Measurements from ENCODE around the gene CFAP43. TPM values are rescaled to one million over a fixed set of nuclear protein-coding genes. Genes with fewer than 3 reads are reported as not detected.
"Not testable (repeated sequence)": the region's sequence is repeated elsewhere in the genome, so short reads cannot be mapped to it uniquely, and the experiment has no call there.

CFAP43 gene
- total RNA-seq, 1 donor from 2014 or later = not detected

DNA sequence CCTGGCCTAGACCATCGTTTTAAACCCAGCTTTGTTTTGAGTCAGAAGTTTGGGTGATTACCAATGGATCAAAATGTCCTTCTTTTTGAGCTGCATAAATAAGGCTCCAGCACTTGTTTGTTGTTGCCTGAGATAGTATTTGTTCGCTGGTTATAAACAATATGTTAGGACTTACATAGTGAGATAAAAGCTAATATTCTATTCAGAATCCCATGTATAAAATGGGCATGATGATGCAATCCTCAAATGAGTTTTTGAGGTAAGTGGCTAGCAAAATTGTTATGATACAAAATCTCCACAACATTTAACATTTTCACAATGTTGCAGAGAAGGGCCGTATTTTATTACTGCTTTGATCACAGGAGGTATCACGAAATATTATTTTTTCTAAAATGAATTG is 48.5 kb downstream of the CFAP43 start:
- H3K9me3 Mint-ChIP-seq (ENCODE audit: unreplicated experiment) = no peaks in the 10 kb centered on the region
- no peak for DNase-seq (ENCODE audit: extremely low spot score, unreplicated experiment)
- TF ChIP-seq, protein P1, sequence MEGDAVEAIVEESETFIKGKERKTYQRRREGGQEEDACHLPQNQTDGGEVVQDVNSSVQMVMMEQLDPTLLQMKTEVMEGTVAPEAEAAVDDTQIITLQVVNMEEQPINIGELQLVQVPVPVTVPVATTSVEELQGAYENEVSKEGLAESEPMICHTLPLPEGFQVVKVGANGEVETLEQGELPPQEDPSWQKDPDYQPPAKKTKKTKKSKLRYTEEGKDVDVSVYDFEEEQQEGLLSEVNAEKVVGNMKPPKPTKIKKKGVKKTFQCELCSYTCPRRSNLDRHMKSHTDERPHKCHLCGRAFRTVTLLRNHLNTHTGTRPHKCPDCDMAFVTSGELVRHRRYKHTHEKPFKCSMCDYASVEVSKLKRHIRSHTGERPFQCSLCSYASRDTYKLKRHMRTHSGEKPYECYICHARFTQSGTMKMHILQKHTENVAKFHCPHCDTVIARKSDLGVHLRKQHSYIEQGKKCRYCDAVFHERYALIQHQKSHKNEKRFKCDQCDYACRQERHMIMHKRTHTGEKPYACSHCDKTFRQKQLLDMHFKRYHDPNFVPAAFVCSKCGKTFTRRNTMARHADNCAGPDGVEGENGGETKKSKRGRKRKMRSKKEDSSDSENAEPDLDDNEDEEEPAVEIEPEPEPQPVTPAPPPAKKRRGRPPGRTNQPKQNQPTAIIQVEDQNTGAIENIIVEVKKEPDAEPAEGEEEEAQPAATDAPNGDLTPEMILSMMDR (IDR thresholded peaks at IDR 0.05) = no peak
- no peaks in the 10 kb centered on the region for H3K36me3 Mint-ChIP-seq (ENCODE audit: unreplicated experiment)
- no peak overlapping the region for H3K27ac Mint-ChIP-seq (ENCODE audit: unreplicated experiment)
- H3K4me1 Mint-ChIP-seq (ENCODE audit: unreplicated experiment) = no peaks in the 10 kb centered on the region
- no peak overlapping the region for H3K4me3 Mint-ChIP-seq (ENCODE audit: unreplicated experiment)
- H3K27me3 Mint-ChIP-seq (ENCODE audit: unreplicated experiment) = peaks cover 33% of the 10 kb centered on the region

DNA sequence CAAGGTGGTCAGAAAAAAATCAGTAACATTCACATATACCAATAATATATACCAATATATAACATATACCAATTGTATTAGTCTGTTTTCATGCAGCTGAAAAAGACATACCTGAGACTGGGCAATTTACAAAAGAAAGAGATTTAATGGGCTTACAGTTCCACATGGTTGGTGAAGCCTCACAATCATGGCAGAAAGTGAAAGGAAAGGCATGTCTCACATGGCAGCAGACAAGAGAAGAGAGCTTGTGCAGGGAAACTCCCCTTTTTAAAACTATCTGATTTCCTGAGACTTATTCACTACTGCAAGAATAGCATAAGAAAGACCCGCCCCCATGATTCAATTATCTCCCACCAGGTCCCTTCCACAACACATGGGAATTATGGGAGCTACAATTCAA is 58.0 kb downstream of the CFAP43 start:
- H3K4me3 Mint-ChIP-seq (ENCODE audit: unreplicated experiment); DNase-seq (ENCODE audit: extremely low spot score, unreplicated experiment); H3K9me3 Mint-ChIP-seq (ENCODE audit: unreplicated experiment); H3K36me3 Mint-ChIP-seq (ENCODE audit: unreplicated experiment); H3K4me1 Mint-ChIP-seq (ENCODE audit: unreplicated experiment); H3K27ac Mint-ChIP-seq (ENCODE audit: unreplicated experiment): not testable (repeated sequence)
- peaks cover 43% of the 10 kb centered on the region for H3K27me3 Mint-ChIP-seq (ENCODE audit: unreplicated experiment)

DNA sequence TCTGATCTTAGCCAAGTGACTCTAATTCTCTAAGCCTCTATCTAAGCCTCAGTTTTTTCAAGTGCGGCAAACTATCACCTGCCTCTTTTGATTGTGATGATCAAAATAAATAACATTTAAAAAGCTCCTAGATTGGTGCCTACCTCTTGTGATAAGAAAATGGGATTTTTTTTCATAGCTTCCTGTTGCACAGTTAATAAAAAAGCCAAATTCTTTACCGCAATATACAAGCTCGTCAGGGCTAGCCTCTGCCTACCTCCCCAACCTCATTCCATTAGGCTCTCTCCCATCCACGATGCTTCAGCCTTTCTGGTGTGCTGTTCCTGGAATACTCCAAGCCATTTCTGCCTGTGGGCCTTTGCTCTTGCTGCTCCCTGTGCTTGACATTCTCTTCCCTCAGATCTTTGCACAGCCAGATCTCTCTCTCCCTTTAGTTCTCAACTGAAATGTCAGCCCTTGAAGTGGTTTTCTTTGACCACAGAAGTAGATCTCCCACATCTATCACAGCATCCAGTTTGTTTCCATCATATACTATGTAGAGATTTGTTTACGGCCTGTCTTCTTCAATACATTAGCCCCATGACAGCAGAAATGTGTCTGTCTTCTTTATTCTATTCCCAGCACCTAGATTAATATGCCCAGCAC is 61.4 kb downstream of the CFAP43 start:
- Mint-ChIP-seq H3K4me3 (ENCODE audit: unreplicated experiment) (no peak overlapping the region), H3K9me3 (ENCODE audit: unreplicated experiment) (peaks cover 8% of the 10 kb centered on the region), H3K4me1 (ENCODE audit: unreplicated experiment) (peaks cover 3% of the 10 kb centered on the region), H3K27me3 (ENCODE audit: unreplicated experiment) (peaks cover 49% of the 10 kb centered on the region), H3K27ac (ENCODE audit: unreplicated experiment) (no peak overlapping the region), H3K36me3 (ENCODE audit: unreplicated experiment) (no peaks in the 10 kb centered on the region)
- TF ChIP-seq, protein P1 (IDR thresholded peaks at IDR 0.05) = no peak
- no peak for DNase-seq (ENCODE audit: extremely low spot score, unreplicated experiment)

DNA sequence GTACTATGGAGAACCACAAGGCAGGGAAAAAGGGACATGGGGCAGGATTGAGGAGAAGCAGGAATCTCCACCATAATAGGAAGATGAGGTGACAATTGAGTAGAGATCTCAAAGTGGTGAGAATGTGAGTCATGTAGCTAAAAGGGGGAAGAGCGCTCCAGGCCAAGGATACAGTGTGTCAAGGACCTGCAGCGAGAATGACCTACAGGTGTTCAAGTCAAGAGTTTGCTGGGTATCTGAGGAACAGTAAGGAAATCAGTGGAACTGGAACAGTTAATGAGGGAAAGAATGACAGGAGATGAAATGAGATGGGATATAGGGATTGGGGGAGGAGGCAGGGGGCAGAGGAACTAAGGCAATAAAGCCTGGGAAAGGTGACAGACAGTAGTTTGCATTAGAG is 76.6 kb downstream of the CFAP43 start:
- DNase-seq (ENCODE audit: extremely low spot score, unreplicated experiment) = no peak

DNA sequence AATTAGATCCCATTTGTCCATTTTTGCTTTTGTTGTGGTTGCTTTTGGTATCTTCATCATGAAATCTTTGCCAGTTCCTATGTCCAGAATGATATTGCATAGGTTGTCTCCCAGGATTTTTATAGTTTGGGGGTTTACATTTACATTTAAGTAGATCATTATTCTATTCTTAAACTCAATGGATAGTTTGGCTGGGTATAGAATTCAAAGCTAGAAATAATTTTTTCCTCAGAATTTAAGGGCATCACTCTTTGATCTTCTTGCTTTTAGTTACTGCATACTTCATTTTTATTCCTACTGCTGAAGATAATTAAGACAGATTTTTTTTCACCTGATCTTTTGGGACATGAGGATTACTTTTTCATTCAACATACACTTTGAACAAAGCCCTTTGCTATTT is 80.4 kb downstream of the CFAP43 start:
- Mint-ChIP-seq H3K36me3 (ENCODE audit: unreplicated experiment) (peaks cover 3% of the 10 kb centered on the region), H3K27me3 (ENCODE audit: unreplicated experiment) (peaks cover 43% of the 10 kb centered on the region), H3K9me3 (ENCODE audit: unreplicated experiment) (peaks cover 15% of the 10 kb centered on the region), H3K4me1 (ENCODE audit: unreplicated experiment) (no peaks in the 10 kb centered on the region), H3K27ac (ENCODE audit: unreplicated experiment) (no peak overlapping the region), H3K4me3 (ENCODE audit: unreplicated experiment) (no peak overlapping the region)
- TF ChIP-seq, protein P1 (IDR thresholded peaks at IDR 0.05) = no peak
- no peak for DNase-seq (ENCODE audit: extremely low spot score, unreplicated experiment)

More for the DNA sequence above, 76.6 kb downstream of the CFAP43 start:
- peaks cover 3% of the 10 kb centered on the region for H3K36me3 Mint-ChIP-seq (ENCODE audit: unreplicated experiment)
- H3K4me3 Mint-ChIP-seq (ENCODE audit: unreplicated experiment) = no peak overlapping the region
- H3K27me3 Mint-ChIP-seq (ENCODE audit: unreplicated experiment) = peaks cover 54% of the 10 kb centered on the region
- no peak overlapping the region for H3K27ac Mint-ChIP-seq (ENCODE audit: unreplicated experiment)
- TF ChIP-seq, protein P1 (IDR thresholded peaks at IDR 0.05) = no peak
- peaks cover 15% of the 10 kb centered on the region for H3K9me3 Mint-ChIP-seq (ENCODE audit: unreplicated experiment)
- H3K4me1 Mint-ChIP-seq (ENCODE audit: unreplicated experiment) = no peaks in the 10 kb centered on the region
